PC-3 (cell line): ENCODE measurements around the gene BCO1. TPM values are rescaled to one million over a fixed set of nuclear protein-coding genes. Genes with fewer than 3 reads are reported as not detected.

Experiments
- ATAC-seq: fragments of 200-7000 bp; cut with Tn5 transposase; 2 replicates; pipeline ENCODE4 v1.9.1; 2020; ENCODE audit warnings: mild to moderate bottlenecking, moderate library complexity
- BruUV-seq: library from RNA; stranded (reverse); fragments of 400-500 nt; replicated peaks from 2 replicates; lab custom pipeline; 2021; lab: Mats Ljungman, UMichigan
- CTCF ChIA-PET: fragments of 300-600 bp; sonication (Branson Sonifier 250); formaldehyde crosslinking; loops from one replicate; lab custom pipeline; 2022; ENCODE audit warnings: antibody characterized with exemption; lab: Charles Lee
- POLR2A ChIA-PET: fragments of 300-600 bp; sonication (Branson Sonifier 250); formaldehyde crosslinking; loops from one replicate; lab custom pipeline; 2022; ENCODE audit warnings: antibody characterized with exemption; ENCODE audit not compliant: unreplicated experiment; lab: Charles Lee
- DNase-seq: peaks from one replicate; pipeline ENCODE4 v3.0.0-alpha.2; 2015
- H2AFZ ChIP-seq: fragments of 300-600 bp; sonication (generic); 2 replicates; pipeline ENCODE4 v1.6.0; 2016; ENCODE audit warnings: antibody characterized with exemption, low read length
- H3F3A ChIP-seq: fragments of 300-600 bp; sonication (generic); one replicate; pipeline ENCODE4 v1.6.0; 2017; ENCODE audit warnings: antibody characterized with exemption, low read length, control low read depth, mild to moderate bottlenecking; ENCODE audit not compliant: unreplicated experiment
- H3K27ac ChIP-seq: fragments of 300-600 bp; sonication (generic); 2 replicates; pipeline ENCODE4 v1.5.1; 2016; ENCODE audit warnings: mild to moderate bottlenecking, low read length
- H3K27me3 ChIP-seq: fragments of 300-600 bp; sonication (generic); 2 replicates; pipeline ENCODE4 v1.6.1; 2016; ENCODE audit warnings: low read length, mixed read lengths
- H3K36me3 ChIP-seq: fragments of 300-600 bp; sonication (generic); 2 replicates; pipeline ENCODE4 v1.6.1; 2016; ENCODE audit warnings: low read depth, mixed run types, low read length, mixed read lengths
- H3K4me1 ChIP-seq: fragments of 300-600 bp; sonication (generic); 2 replicates; pipeline ENCODE4 v1.5.1; 2016; ENCODE audit warnings: low read length; ENCODE audit not compliant: insufficient read depth
- H3K4me2 ChIP-seq: fragments of 300-600 bp; sonication (generic); 2 replicates; pipeline ENCODE4 v1.6.0; 2016; ENCODE audit warnings: low read length
- H3K4me3 ChIP-seq: fragments of 300-600 bp; sonication (generic); 2 replicates; pipeline ENCODE4 v1.5.1; 2016; ENCODE audit warnings: mild to moderate bottlenecking, low read length, mixed read lengths
- H3K79me2 ChIP-seq: fragments of 300-600 bp; sonication (generic); 2 replicates; pipeline ENCODE4 v1.6.1; 2017; ENCODE audit warnings: low read length, mixed read lengths
- H3K9ac ChIP-seq: fragments of 300-600 bp; sonication (generic); 2 replicates; pipeline ENCODE4 v1.6.0; 2016; ENCODE audit warnings: mild to moderate bottlenecking, low read length
- H3K9me2 ChIP-seq: fragments of 300-600 bp; sonication (generic); replicated peaks from 2 replicates; pipeline ENCODE4 v1.6.1; 2016; ENCODE audit warnings: mixed run types, low read length, mixed read lengths
- H3K9me3 ChIP-seq: fragments of 300-600 bp; sonication (generic); 2 replicates; pipeline ENCODE4 v1.6.1; 2016; ENCODE audit warnings: low read length, mixed read lengths
- H4K20me1 ChIP-seq: fragments of 300-600 bp; sonication (generic); 2 replicates; pipeline ENCODE4 v1.6.1; 2016; ENCODE audit warnings: low read length, mixed read lengths
- CTCF ChIP-seq: fragments of 300-600 bp; sonication (generic); conservative IDR thresholded peaks from 2 replicates; pipeline ENCODE4 v1.5.1; 2017; ENCODE audit warnings: antibody characterized with exemption, low read depth, mild to moderate bottlenecking, low read length
- EZH2 ChIP-seq: fragments of 300-600 bp; sonication (generic); IDR thresholded peaks from one replicate; pipeline ENCODE4 v1.6.1; 2017; ENCODE audit warnings: antibody characterized with exemption, mild to moderate bottlenecking, low read length; ENCODE audit not compliant: unreplicated experiment
- EZH2phosphoT487 ChIP-seq: fragments of 300-600 bp; sonication (generic); IDR thresholded peaks from 2 replicates; pipeline ENCODE4 v1.6.1; 2018; ENCODE audit warnings: mild to moderate bottlenecking, antibody characterized with exemption, low read length, borderline replicate concordance
- intact Hi-C: fragments of 100-400 bp; cut with micrococcal nuclease; formaldehyde crosslinking; loops from 2 replicates; pipeline ENCODE4 v1.9.0; 2023
- total RNA-seq: library from RNA; depleted of rRNA; stranded (reverse); fragments of >200 nt; gene quantifications from 2 replicates; pipeline ENCODE4 v1.2.3, GENCODE V29; 2014

BCO1 gene
- total RNA-seq, 1 experiment from 2014 or later = not detected

- POLR2A ChIA-PET = no interaction called here
- no peaks in the 10 kb centered on the region for H3K36me3 ChIP-seq
- no peak overlapping the region for H3K9ac ChIP-seq
- ATAC-seq = no peak
- no peak overlapping the region for H2AFZ ChIP-seq
- no peaks in the 10 kb centered on the region for H3K9me2 ChIP-seq
- CTCF ChIA-PET = no interaction called here
- no peak overlapping the region for H3K4me3 ChIP-seq
- H3K27ac ChIP-seq = no peak overlapping the region
- peaks cover 62% of the 10 kb centered on the region for H3K79me2 ChIP-seq
- H4K20me1 ChIP-seq = no peaks in the 10 kb centered on the region
- BruUV-seq = no TSS peak
- H3K27me3 ChIP-seq = no peaks in the 10 kb centered on the region
- no peak overlapping the region for H3K4me2 ChIP-seq
- no peak for DNase-seq
- H3K9me3 ChIP-seq = no peaks in the 10 kb centered on the region
- intact Hi-C loops = no loop called here
- TF ChIP-seq EZH2phosphoT487 (no peak), CTCF (no peak), EZH2 (no peak)
- H3K4me1 ChIP-seq = no peaks in the 10 kb centered on the region
- no peaks in the 10 kb centered on the region for H3F3A ChIP-seq
These were observed 88.5 kb downstream of the BCO1 start for GRCh38 chr16:81327011-81327410.

GRCh38 chr16:81327447-81328196 is 89.1 kb downstream of the BCO1 start:
- Histone ChIP-seq H3K27ac (no peak overlapping the region), H3K9me3 (no peaks in the 10 kb centered on the region), H3K79me2 (peaks cover 56% of the 10 kb centered on the region), H3K36me3 (no peaks in the 10 kb centered on the region), H3K4me3 (no peak overlapping the region), H3K27me3 (no peaks in the 10 kb centered on the region), H3F3A (no peaks in the 10 kb centered on the region), H3K9ac (no peak overlapping the region), H3K9me2 (no peaks in the 10 kb centered on the region), H4K20me1 (no peaks in the 10 kb centered on the region), H3K4me1 (no peaks in the 10 kb centered on the region), H3K4me2 (no peak overlapping the region), H2AFZ (no peak overlapping the region)
- peak; percentile 18 for DNase-seq
- intact Hi-C loops = no loop called here
- BruUV-seq = no TSS peak
- CTCF ChIA-PET = no interaction called here
- no peak for ATAC-seq
- POLR2A ChIA-PET = no interaction called here
- TF ChIP-seq CTCF = no peak
- no peak for TF ChIP-seq EZH2phosphoT487
- TF ChIP-seq EZH2 = no peak

GRCh38 chr16:81329947-81330346 is 91.5 kb downstream of the BCO1 start:
- Histone ChIP-seq H3K27ac (no peak overlapping the region), H3K36me3 (no peaks in the 10 kb centered on the region), H2AFZ (no peak overlapping the region), H3F3A (no peaks in the 10 kb centered on the region), H3K9ac (no peak overlapping the region), H3K4me3 (no peak overlapping the region), H3K9me3 (no peaks in the 10 kb centered on the region), H3K4me1 (peaks cover 12% of the 10 kb centered on the region), H3K79me2 (peaks cover 45% of the 10 kb centered on the region), H4K20me1 (no peaks in the 10 kb centered on the region), H3K9me2 (no peaks in the 10 kb centered on the region), H3K27me3 (no peaks in the 10 kb centered on the region), H3K4me2 (no peak overlapping the region)
- ChIA-PET CTCF (no interaction called here), POLR2A (no interaction called here)
- no TSS peak for BruUV-seq
- DNase-seq (no peak), ATAC-seq (no peak)
- TF ChIP-seq EZH2 = no peak
- TF ChIP-seq CTCF = no peak
- TF ChIP-seq EZH2phosphoT487 = no peak
- intact Hi-C loops = no loop called here
